GM11168 (cell line): Measurements from ENCODE around the gene CD160.
"Not testable (repeated sequence)": the region's sequence is repeated elsewhere in the genome, so short reads cannot be mapped to it uniquely, and the experiment has no call there.

ENCODE experiments used
- in situ Hi-C: fragments of 300-500 bp; cut with MboI; formaldehyde crosslinking; loops from one replicate; pipeline ENCODE4 v1.12.0; 2022; ENCODE audit warnings: low sequenced_read_pairs; ENCODE audit not compliant: unreplicated experiment

The CD160 gene

GRCh38 chr1:145708063-145708462 lies 11.2 kb upstream of the CD160 start:
- in situ Hi-C loops, result no loop called here

- in situ Hi-C loops, result no loop called here
These were observed 8.8 kb upstream of the CD160 start for GRCh38 chr1:145710291-145711027.

- in situ Hi-C loops, result no loop called here
These were observed 8.1 kb upstream of the CD160 start for GRCh38 chr1:145711213-145711651.

DNA sequence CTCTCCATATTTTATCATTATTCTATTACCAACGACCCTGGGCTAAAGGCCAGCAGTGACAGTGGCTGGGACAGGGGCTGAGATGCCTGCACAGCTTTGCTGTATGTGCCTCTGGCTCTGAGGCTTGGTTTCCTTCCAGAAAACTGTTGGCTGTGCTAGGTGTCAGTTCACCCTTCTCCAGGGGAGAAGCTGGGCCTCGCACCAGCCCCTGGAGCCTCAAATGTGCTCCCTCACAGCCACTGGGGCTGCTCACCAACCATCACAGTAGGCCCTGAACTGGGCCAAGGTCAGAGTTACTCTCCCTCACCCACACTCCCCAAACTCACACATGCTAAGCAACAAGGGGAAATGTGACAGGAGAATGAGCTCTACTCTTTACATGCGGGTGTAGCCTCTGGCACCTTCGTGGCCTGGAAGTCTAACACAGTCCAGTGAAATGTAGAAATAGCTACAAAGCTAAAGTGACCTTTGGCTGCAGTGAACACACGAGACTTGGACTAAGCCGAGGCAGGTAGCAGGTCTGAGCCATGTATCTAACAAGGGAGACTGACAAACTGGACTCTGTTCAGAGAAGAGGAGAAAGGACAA lies 4.7 kb upstream of the CD160 start:
- in situ Hi-C loops, result no loop called here

GRCh38 chr1:145716641-145717345 lies 2.5 kb upstream of the CD160 start:
- in situ Hi-C loops, result no loop called here

DNA sequence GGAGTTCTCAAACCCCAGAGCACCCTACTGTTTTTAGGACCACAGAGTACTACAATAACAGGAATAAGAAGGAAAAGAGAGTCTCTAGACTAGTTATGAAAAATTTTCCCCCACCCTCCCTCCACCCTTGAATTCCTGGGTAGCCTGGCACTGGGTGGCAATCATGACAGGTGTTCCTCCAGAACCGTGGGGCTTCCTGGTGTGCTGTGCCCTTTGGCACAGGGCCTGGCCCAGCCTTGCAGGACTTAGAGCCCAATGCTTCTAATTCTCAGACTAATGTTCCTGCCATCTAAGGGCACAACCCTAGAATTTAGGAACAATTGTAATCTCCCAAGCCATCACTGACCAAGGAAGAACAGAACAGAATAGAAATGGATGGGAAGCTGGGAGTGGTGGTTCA lies 1.5 kb upstream of the CD160 start:
- in situ Hi-C loops, result no loop called here

GRCh38 chr1:145718465-145718864 lies 834 bp upstream of the CD160 start:
- in situ Hi-C loops, result not testable (repeated sequence)

DNA sequence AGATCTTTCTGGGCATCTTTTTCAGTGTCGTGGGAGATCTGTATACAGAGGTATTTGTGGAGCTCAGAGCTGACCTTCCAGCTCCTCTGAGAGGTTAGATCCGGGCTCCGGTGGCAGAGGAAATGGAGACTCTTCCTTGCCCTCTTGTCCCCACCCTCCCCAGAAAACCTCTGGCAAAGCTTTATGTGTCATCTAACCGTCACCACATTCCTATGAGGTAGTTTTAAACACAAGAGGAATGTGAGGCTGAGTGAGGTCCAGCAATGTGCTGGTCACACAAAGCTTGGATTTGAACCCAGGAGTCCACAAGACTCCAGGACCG lies 1.2 kb downstream of the CD160 start:
- in situ Hi-C loops, result loop anchor here (10.0 kb wide), 1 partner anchor 126 kb away; no protein-coding TSS in a partner anchor

DNA sequence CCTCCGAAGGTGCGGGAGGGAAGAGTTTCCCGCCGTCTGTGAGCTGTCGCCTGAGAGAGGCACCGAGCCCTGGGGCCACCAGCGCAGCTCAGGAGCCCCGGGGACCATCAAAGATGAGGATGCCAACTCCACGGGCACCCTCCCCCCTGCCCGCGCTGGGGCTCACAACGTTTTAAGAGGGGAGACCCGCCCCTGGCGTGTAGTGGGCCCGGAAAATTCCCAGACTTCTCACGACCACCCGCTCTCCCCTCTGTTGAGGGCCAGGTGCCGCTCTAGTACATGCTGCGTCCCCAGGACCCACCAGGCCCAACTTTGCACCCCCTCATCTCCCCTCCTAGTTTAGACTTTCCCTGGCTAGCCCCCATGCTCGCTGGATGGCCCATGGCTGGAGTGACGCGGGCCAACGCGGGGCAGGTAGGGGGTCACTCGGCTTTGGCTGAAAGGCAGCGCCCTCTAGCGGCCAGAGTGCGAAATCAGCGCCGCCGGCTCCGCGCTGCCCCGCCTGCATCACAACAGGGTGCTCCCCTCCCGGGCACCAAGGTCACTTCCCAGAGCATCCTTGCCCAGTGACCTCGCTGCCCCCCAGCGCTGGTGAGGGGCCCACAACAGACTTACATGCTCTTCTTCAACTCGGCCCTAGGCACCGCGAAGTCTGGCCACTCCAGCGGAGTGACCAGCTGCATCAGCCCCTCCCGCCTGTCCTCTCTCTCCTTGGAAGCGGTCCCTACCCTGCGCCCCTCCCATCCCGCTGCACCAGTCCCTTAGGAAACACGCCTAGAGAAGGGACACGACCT lies 1.8 kb downstream of the CD160 start:
- in situ Hi-C loops, result loop anchor here (10.0 kb wide), 1 partner anchor 126 kb away; no protein-coding TSS in a partner anchor

DNA sequence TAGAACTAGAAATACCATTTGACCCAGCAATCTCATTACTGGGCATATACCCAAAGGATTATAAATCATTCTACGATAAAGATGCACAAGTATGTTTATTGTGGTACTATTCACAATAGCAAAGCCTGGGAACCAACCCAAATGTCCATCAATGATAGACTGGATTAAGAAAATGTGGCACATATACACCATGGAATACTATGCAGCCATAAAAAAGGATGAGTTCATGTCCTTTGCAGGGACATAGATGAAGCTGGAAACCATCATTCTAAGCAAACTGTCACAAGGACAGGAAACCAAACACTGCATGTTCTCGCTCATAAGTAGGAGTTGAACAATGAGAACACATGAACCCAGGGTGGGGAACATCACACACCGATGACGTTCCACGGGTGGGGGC lies 6.9 kb downstream of the CD160 start:
- in situ Hi-C loops, result loop anchor here (10.0 kb wide), 1 partner anchor 131 kb away; no protein-coding TSS in a partner anchor

DNA sequence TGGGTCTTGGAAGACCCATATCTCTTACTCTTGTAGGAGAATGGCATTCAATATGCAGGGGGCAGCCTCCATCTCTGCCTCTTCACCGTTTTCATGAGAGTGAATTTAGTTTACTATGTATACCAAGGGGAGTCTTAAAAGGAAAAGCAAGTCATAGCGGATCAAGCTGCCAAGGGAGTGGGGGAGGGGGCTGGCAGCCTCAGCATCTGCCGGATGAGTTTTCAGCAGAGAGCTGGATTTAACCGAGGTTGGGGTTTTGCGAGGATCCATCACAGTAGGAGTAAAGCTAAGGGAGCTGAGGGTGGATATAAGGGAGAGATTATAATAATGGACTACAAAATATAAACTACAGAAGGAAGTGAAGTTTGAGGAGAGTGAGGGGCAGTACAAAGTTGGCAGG lies 9.9 kb downstream of the CD160 start:
- in situ Hi-C loops, result loop anchor here (10.0 kb wide), 1 partner anchor 134 kb away; no protein-coding TSS in a partner anchor

- in situ Hi-C loops, result loop anchor here (10.0 kb wide), 1 partner anchor 135 kb away; no protein-coding TSS in a partner anchor
These were observed 10.6 kb downstream of the CD160 start for GRCh38 chr1:145729666-145730436.

- in situ Hi-C loops, result no loop called here
These were observed 11.2 kb downstream of the CD160 start for GRCh38 chr1:145730467-145730866.

DNA sequence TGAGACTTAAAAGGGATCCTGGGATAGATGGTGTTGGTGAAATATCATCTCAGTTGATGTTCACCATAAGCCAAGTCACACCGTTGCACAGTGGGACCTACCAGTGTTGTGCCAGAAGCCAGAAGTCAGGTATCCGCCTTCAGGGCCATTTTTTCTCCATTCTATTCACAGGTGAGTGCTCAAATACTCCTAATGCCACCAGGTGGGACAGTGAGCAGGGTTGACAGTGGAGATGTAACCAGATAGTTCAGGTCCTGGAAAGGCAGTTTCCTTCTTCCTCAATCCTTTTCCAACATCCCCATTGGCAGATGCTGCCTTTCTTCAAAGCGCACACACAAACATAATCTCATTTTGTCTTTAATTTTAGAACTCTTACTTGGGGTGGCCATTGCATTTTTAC lies 11.6 kb downstream of the CD160 start:
- in situ Hi-C loops, result no loop called here

DNA sequence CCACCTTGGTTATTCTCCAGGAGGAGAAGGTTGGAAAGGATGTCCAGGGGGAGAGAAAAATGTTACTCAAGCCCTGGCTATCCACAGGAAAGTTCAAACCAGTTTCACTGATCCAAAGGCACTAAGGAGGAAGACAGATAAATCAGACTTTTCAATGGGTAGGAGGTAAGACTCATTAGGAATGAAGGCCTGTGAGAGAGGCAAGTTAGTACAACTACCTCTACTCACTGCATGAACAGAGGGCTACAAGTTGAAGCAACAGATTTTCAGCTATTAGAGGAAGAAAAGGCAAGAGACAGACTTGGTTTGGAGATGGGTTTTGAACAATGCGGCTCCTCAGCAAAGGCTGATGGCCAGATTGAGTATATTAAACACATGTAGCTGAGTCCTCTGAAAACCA lies 16.9 kb downstream of the CD160 start:
- in situ Hi-C loops, result no loop called here

- in situ Hi-C loops, result no loop called here
These were observed 21.0 kb downstream of the CD160 start for GRCh38 chr1:145740269-145740668.

DNA sequence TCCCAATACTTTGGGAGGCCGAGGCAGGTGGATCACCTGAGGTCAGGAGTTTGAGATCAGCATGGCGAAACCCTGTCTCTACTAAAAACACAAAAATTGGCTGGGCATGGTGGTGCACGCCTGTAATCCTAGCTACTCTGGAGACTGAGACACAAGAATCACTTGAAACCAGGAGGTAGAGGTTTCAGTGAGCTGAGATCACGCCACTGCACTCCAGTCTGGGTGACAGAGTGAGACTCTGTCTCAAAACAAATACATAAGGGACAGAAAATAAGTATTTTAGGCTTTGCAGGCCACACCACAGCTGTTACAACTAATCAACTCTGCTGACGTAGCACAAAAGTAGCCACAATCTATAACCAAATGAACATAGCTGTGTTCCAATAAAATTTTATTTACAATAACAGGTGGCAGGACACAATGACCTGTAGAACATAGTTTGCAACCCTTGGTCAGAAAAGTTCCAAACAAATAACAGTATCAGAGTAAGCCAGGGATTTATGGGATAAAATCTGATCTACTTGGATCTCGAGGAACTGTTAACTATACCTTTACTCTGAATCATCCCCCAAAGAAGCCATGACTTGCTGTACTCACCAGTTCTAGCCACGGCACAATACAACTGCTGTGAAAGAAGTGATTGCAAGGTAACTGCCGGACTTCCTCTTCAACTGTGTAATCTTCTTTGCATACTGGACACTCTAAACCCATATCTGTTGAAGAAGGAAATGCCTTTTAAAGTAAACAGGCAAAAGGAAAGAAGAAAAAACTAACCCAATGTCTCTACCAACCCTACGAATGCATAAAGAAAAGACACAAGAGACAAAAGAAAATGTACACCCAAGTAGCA lies 28.3 kb downstream of the CD160 start:
- in situ Hi-C loops, result no loop called here

DNA sequence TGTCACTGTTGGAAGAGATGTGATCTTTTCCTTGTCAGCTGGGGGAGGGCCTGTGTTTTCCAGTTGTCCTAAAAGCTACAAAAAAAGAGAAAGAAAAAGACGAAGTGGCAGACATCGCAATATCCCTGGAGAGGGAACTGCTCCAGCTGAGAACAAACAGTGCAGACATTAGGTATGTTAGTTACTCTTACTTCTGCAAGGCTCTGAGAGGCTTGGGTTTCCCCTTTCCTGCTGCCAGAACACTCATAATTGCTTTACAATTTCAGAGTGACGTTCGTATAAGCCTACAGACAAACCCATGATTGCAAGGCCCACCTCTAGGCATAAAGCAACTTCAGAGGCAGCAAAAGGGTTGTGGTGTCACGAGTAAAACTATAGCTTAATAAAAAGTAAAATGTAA lies 31.1 kb downstream of the CD160 start:
- in situ Hi-C loops, result no loop called here

DNA sequence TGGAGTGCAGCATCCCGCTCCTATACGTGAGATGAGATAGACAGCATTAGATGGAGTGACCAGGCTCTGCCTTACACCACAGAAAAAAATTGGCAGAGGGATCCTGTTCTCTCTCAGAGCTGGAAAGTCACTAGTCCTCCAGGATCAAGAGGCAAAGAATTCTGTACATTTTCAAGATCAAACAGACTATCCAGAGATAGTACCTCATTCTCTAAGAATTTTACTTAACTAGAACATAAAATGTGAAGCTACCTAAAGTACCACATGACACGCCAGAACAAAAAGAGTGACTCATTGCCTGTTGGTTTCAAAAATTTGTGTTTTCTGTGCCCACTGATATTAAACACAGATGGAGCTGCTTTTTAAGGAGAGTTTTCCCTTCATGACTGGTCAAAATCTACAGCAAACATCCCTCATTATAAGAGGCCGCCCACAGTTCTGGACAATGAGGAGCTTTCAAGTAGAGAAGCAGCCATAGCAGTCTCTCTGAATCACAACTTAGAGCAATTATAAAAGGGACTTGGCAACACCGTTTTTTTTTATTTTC lies 32.3 kb downstream of the CD160 start:
- in situ Hi-C loops, result no loop called here
